HepG2 (cell line): ENCODE measurements around the gene HOMEZ. TPM values are rescaled to one million over a fixed set of nuclear protein-coding genes. Genes with fewer than 3 reads are reported as not detected.

ENCODE experiments used
- FOSL2 ChIP-seq: sonication (generic); formaldehyde crosslinking; IDR thresholded peaks from 2 replicates; pipeline ENCODE4 v1.4.0; 2020; ENCODE audit warnings: missing genetic modification reagents
- KAT7 ChIP-seq: IDR thresholded peaks from 2 replicates; pipeline ENCODE4 v1.6.1; 2018; ENCODE audit warnings: borderline replicate concordance, missing compliant biosample characterization
- KAT8 ChIP-seq: IDR thresholded peaks from 2 replicates; pipeline ENCODE4 v1.6.1; 2016; ENCODE audit warnings: missing genetic modification reagents, missing compliant biosample characterization
- LRRFIP1 ChIP-seq: sonication (generic); formaldehyde crosslinking; conservative IDR thresholded peaks from 2 replicates; pipeline ENCODE4 v1.4.0; 2020; ENCODE audit warnings: missing genetic modification reagents
- MXD4 ChIP-seq: IDR thresholded peaks from 2 replicates; pipeline ENCODE4 v1.6.1; 2016; ENCODE audit warnings: mild to moderate bottlenecking, missing biosample characterization, missing genetic modification reagents
- NCOR1 ChIP-seq: fragments of 200-600 bp; sonication (generic); IDR thresholded peaks from 2 replicates; pipeline ENCODE4 v1.7.0; 2017; ENCODE audit warnings: antibody characterized with exemption, low read length, borderline replicate concordance
- POGK ChIP-seq: sonication (generic); formaldehyde crosslinking; conservative IDR thresholded peaks from 2 replicates; pipeline ENCODE4 v1.8.0; 2022; ENCODE audit warnings: mild to moderate bottlenecking, moderate library complexity, missing genetic modification reagents
- RXRB ChIP-seq: IDR thresholded peaks from 2 replicates; pipeline ENCODE4 v1.6.1; 2016; ENCODE audit warnings: borderline replicate concordance, missing genetic modification reagents, missing compliant biosample characterization
- SP1 ChIP-seq, 2 experiments: fragments of 450-650 bp in 1 of 2; sonication (generic) in 1 of 2; formaldehyde crosslinking in 1 of 2; IDR thresholded peaks; 2 replicates each; pipeline versions ENCODE4 v1.4.0 to v1.6.1; 2016 to 2020; ENCODE audit warnings: missing genetic modification reagents in 1 of 2
- SPEN ChIP-seq: sonication (generic); formaldehyde crosslinking; IDR thresholded peaks from 2 replicates; pipeline ENCODE4 v1.5.1; 2020; ENCODE audit warnings: low read depth, mild to moderate bottlenecking, missing genetic modification reagents
- SSRP1 ChIP-seq: IDR thresholded peaks from 2 replicates; pipeline ENCODE4 v1.6.1; 2016; ENCODE audit warnings: control low read depth
- TCF7L2 ChIP-seq: IDR thresholded peaks from 2 replicates; pipeline ENCODE4 v1.6.1; 2011; ENCODE audit warnings: mild to moderate bottlenecking, low read depth, low read length, moderate library complexity
- TP53 ChIP-seq: sonication (generic); formaldehyde crosslinking; conservative IDR thresholded peaks from 2 replicates; pipeline ENCODE4 v1.4.0; 2020; ENCODE audit warnings: missing genetic modification reagents
- ZBTB44 ChIP-seq: sonication (generic); formaldehyde crosslinking; IDR thresholded peaks from 2 replicates; pipeline ENCODE4 v1.4.0; 2020; ENCODE audit warnings: missing genetic modification reagents
- ZNF281 ChIP-seq: sonication (generic); formaldehyde crosslinking; IDR thresholded peaks from 2 replicates; pipeline ENCODE4 v1.4.0; 2020; ENCODE audit warnings: missing genetic modification reagents, borderline replicate concordance
- ZNF513 ChIP-seq: sonication (generic); formaldehyde crosslinking; conservative IDR thresholded peaks from 2 replicates; pipeline ENCODE4 v1.5.0; 2020; ENCODE audit warnings: missing genetic modification reagents
- ZNF563 ChIP-seq: sonication (generic); formaldehyde crosslinking; IDR thresholded peaks from 2 replicates; pipeline ENCODE4 v1.8.0; 2022; ENCODE audit warnings: mild to moderate bottlenecking, moderate library complexity, missing genetic modification reagents
- ZNF781 ChIP-seq: sonication (generic); formaldehyde crosslinking; IDR thresholded peaks from 2 replicates; pipeline ENCODE4 v1.5.1; 2020; ENCODE audit warnings: borderline replicate concordance, mild to moderate bottlenecking, missing genetic modification reagents; ENCODE audit errors: not compliant biosample characterization
- polyA plus RNA-seq, 8 experiments: library from polyadenylated mRNA; depleted of rRNA in 3 of 8; stranded (reverse) in 7 of 8; unstranded in 1 of 8; fragments of >200 nt; fragmentation: Illumina TruSeq in 4 of 8; extraction: Trizol in 4 of 8; gene quantifications; 2 replicates each; pipeline versions ENCODE4 v1.2.1 to v1.2.3, GENCODE V29; 2011 to 2016; ENCODE audit warnings: low read depth in 4 of 8, missing spikeins in 1 of 8, mixed read lengths in 1 of 8; ENCODE audit not compliant: insufficient read depth in 1 of 8
- total RNA-seq, 5 experiments: library from RNA; depleted of rRNA; stranded (reverse); fragments of >200 nt; fragmentation: Illumina TruSeq; extraction: Trizol; gene quantifications; 2 replicates each; pipeline ENCODE4 v1.2.3, GENCODE V29; 2016; ENCODE audit warnings: low read depth in 1 of 5

The HOMEZ gene
- total and polyA plus RNA-seq, 2 of the 13 experiments (the other 11 are each of a cell fraction or from before 2014, with no cell fraction given) = 14.5 to 31.8 TPM

GRCh38 chr14:23301288-23301968, 15.5 kb upstream of the HOMEZ start (continued):
- TF ChIP-seq KAT8 (CRISPR knock-in tag) = peak; percentile 89
- 0 out of 2 replicates have a peak, but pooled peaks have one; percentile 12 for TF ChIP-seq TP53 (CRISPR knock-in tag)
- peak; percentile 92; the same call in 1 of the 2 replicates for TF ChIP-seq ZNF513 (CRISPR knock-in tag)
- TF ChIP-seq SP1 (IDR thresholded peaks at IDR 0.05) = no peak
- peak; percentile 92 for TF ChIP-seq SP1 (CRISPR knock-in tag; IDR thresholded peaks at IDR 0.05)
- no peak for TF ChIP-seq TCF7L2
- TF ChIP-seq POGK = peak; percentile 18
- no peak for TF ChIP-seq ZNF781
- peak; percentile 95 for TF ChIP-seq ZBTB44
- peak; percentile 70 for TF ChIP-seq RXRB
- peak; percentile 70 for TF ChIP-seq FOSL2
- peak; percentile 96 for TF ChIP-seq SPEN (CRISPR knock-in tag)
- peak; percentile 91 for TF ChIP-seq LRRFIP1 (CRISPR knock-in tag)
- peak; percentile 89 for TF ChIP-seq ZNF281 (CRISPR knock-in tag)
- no peak; the same call in 1 of the 2 replicates for TF ChIP-seq MXD4 (CRISPR knock-in tag)
- TF ChIP-seq NCOR1 = 0 out of 2 replicates have a peak, but pooled peaks have one; percentile 59
- TF ChIP-seq ZNF563 (CRISPR knock-in tag) = no peak; the same call in 1 of the 2 replicates
- TF ChIP-seq SSRP1 (CRISPR knock-in tag) = no peak
- 0 out of 2 replicates have a peak, but pooled peaks have one; percentile 31 for TF ChIP-seq KAT7
